Prostate gland (tissue), 2 donors: ENCODE data around the gene ITGBL1. TPM values are rescaled to one million over a fixed set of nuclear protein-coding genes. Genes with fewer than 3 reads are reported as not detected.

ENCODE experiments used
- DNase-seq: peaks from one replicate; pipeline ENCODE4 v3.0.0-alpha.2; 2019; ENCODE audit warnings: low spot score
- H3K27ac ChIP-seq, 2 donors: fragments of 200-600 bp; sonication (generic); 2 replicates each; pipeline ENCODE4 v1.5.1; 2017 to 2019
- H3K27me3 ChIP-seq: fragments of 200-600 bp; sonication (generic); replicated peaks from 2 replicates; pipeline ENCODE4 v1.5.1; 2019; ENCODE audit not compliant: insufficient read depth
- H3K36me3 ChIP-seq, 2 donors: fragments of 200-600 bp; sonication (generic); 1 replicate in 1 of 2; 2 replicates in 1 of 2; pipeline versions ENCODE4 v1.5.1 to v1.8.1; 2017 to 2019
- H3K4me1 ChIP-seq: fragments of 200-600 bp; sonication (generic); replicated peaks from 2 replicates; pipeline ENCODE4 v1.5.1; 2019
- H3K4me3 ChIP-seq, 2 donors: fragments of 200-600 bp; sonication (generic); 2 replicates each; pipeline ENCODE4 v1.5.1; 2017 to 2019
- H3K9me3 ChIP-seq: fragments of 200-600 bp; sonication (generic); 2 replicates; pipeline ENCODE4 v1.5.1; 2017
- POLR2A ChIP-seq: fragments of 450-650 bp; IDR thresholded peaks from one replicate; pipeline ENCODE4 v1.6.1; 2016; ENCODE audit warnings: antibody characterized with exemption, mild to moderate bottlenecking
- POLR2AphosphoS5 ChIP-seq: sonication (generic); formaldehyde crosslinking; IDR thresholded peaks from one replicate; pipeline ENCODE4 v1.6.1; 2017; ENCODE audit warnings: antibody characterized with exemption
- WGBS: methylation state at CpG from one replicate; pipeline ENCODE4 v1.1.5; 2018; 5-methylcytosine and 5-hydroxymethylcytosine counted together
- intact Hi-C: fragments of 100-400 bp; cut with DNase I; formaldehyde crosslinking; loops from one replicate; pipeline ENCODE4 v1.14.2; 2022
- total RNA-seq, 2 donors: library from RNA; depleted of rRNA; stranded (reverse); fragments of >200 nt; gene quantifications; one replicate each; pipeline ENCODE4 v1.1.0, GENCODE V29; 2016
- TF ChIP-seq, protein P1 (sequence below), 4 experiments: fragments of 200-600 bp in 2 of 4; fragments of 450-650 bp in 2 of 4; sonication (generic) in 2 of 4; IDR thresholded peaks; 1 replicate in 3 of 4; 2 replicates in 1 of 4; pipeline ENCODE4 v1.5.1; 2016 to 2019; ENCODE audit warnings: antibody characterized with exemption in 4 of 4, mild to moderate bottlenecking in 2 of 4, moderate library complexity in 2 of 4

Gene ITGBL1
- total RNA-seq, 2 donors from 2014 or later, result 0.09 to 9.0 TPM

GRCh38 chr13:101623470-101624209 lies 171.2 kb downstream of the ITGBL1 start:
- Histone ChIP-seq H3K4me1 (no peaks in the 10 kb centered on the region), H3K36me3 (no peaks in the 10 kb centered on the region), H3K9me3 (no peaks in the 10 kb centered on the region), H3K4me3 (no peak overlapping the region), H3K27me3 (no peaks in the 10 kb centered on the region), H3K27ac (peak overlapping the region in 1 of 2 donors; percentile 13)
- no peak for DNase-seq
- WGBS, result 61% methylated on average over 2 of the region's 2 CpGs
- TF ChIP-seq POLR2AphosphoS5 (no peak), POLR2A (no peak)
- TF ChIP-seq, protein P1, sequence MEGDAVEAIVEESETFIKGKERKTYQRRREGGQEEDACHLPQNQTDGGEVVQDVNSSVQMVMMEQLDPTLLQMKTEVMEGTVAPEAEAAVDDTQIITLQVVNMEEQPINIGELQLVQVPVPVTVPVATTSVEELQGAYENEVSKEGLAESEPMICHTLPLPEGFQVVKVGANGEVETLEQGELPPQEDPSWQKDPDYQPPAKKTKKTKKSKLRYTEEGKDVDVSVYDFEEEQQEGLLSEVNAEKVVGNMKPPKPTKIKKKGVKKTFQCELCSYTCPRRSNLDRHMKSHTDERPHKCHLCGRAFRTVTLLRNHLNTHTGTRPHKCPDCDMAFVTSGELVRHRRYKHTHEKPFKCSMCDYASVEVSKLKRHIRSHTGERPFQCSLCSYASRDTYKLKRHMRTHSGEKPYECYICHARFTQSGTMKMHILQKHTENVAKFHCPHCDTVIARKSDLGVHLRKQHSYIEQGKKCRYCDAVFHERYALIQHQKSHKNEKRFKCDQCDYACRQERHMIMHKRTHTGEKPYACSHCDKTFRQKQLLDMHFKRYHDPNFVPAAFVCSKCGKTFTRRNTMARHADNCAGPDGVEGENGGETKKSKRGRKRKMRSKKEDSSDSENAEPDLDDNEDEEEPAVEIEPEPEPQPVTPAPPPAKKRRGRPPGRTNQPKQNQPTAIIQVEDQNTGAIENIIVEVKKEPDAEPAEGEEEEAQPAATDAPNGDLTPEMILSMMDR (IDR thresholded peaks at IDR 0.05), result no peak
- intact Hi-C loops, result no loop called here

DNA sequence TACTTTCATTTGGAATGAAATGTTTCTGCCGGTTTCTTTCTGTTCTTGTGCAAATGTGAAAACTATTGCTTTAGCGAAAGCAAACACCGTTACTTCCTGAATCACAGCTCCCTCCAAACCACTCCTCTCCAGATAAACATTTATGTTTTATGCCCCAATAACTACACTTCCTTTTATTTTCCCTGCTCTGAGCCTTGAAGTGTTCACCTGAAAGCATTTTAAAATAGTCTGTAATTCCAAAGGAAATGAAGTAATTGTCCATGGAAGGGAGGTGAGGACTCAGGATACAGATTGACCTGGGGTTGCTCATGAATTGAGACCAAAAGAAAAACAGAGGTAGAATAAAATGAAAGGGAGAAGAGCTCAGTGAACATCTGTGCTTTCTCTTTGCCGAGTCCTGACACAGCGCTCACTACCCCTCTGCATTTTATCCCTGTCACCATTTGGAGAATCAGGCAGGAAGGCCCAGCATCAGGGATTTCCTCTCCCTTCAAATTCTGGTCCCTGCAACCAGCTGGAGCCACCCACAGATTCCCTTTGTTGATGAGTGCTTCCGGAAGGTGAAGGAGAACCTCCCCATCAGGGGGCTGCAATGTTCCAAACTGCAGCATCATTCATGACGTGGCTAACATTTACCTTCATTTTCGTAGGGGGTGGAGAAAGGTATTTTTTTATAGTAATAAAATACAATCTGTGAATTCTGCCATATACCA lies 171.9 kb downstream of the ITGBL1 start:
- no peaks in the 10 kb centered on the region for H3K36me3 ChIP-seq
- peak overlapping the region in 1 of 2 donors; percentile 13 for H3K27ac ChIP-seq
- H3K4me3 ChIP-seq, result no peak overlapping the region
- no peaks in the 10 kb centered on the region for H3K4me1 ChIP-seq
- TF ChIP-seq POLR2AphosphoS5 (no peak), POLR2A (no peak)
- TF ChIP-seq, protein P1 (IDR thresholded peaks at IDR 0.05), result no peak
- no peaks in the 10 kb centered on the region for H3K9me3 ChIP-seq
- intact Hi-C loops, result no loop called here
- H3K27me3 ChIP-seq, result no peaks in the 10 kb centered on the region
- 30% methylated on average over 8 of the region's 8 CpGs for WGBS
- no peak for DNase-seq

DNA sequence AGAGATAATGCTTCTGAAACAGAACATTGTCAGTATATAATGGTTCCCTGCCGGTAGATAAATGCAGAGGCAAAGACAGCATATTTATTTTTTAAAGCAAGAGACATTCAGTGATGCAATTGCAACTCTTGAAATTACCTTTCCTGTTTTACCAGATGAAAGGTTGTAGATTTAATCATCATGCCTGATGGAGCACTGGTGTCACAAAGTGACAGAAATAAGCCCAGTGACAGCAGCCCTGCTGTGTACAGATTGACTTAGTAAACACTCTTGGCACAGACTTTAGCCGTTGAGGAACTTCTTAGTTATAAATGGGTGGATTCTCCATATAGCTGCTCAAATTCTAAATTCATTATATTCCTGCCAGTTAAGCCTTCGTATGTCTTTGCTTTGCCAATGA lies 172.5 kb downstream of the ITGBL1 start:
- H3K4me3 ChIP-seq, result no peak overlapping the region
- no peaks in the 10 kb centered on the region for H3K36me3 ChIP-seq
- intact Hi-C loops, result no loop called here
- no peaks in the 10 kb centered on the region for H3K9me3 ChIP-seq
- no peak for DNase-seq
- 48% methylated on average over 3 of the region's 3 CpGs for WGBS
- no peak overlapping the region for H3K27ac ChIP-seq
- no peaks in the 10 kb centered on the region for H3K27me3 ChIP-seq
- TF ChIP-seq POLR2A, result no peak
- TF ChIP-seq, protein P1 (IDR thresholded peaks at IDR 0.05), result no peak
- no peak for TF ChIP-seq POLR2AphosphoS5
- H3K4me1 ChIP-seq, result no peaks in the 10 kb centered on the region

DNA sequence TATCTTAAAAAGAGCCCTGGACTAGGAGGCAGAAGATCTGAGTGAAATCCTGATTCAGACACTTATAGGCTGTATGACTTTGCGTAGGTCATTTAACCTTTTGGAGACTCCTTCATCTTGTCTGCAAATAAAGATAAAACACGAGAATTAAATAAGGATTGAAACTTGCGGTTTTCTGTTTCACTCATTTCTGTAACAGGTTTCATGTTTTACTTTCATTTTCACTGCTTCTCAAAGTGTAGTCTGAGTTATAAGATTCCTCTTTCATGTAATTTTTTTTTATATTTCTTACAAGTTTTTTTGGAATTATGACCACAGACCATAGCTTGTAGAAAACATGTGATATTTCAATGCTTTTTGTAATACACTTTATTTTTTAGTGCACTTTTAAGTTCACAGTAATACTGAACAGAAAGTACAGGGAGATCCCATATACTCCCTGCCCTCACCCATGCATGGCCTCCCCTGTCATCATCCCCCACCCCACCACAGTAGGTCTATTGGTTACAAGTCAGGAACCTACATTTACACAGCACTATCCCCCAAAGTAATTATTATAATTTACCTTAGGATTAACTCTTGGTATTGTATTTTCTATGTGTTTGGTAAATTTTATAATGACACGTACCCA lies 174.6 kb downstream of the ITGBL1 start:
- no peaks in the 10 kb centered on the region for H3K9me3 ChIP-seq
- intact Hi-C loops, result no loop called here
- H3K4me3 ChIP-seq, result no peak overlapping the region
- 53% methylated on average over 4 of the region's 4 CpGs for WGBS
- H3K27ac ChIP-seq, result no peak overlapping the region
- H3K4me1 ChIP-seq, result no peaks in the 10 kb centered on the region
- TF ChIP-seq POLR2AphosphoS5 (no peak), POLR2A (no peak)
- TF ChIP-seq, protein P1 (IDR thresholded peaks at IDR 0.05), result no peak
- H3K27me3 ChIP-seq, result no peaks in the 10 kb centered on the region
- no peak for DNase-seq
- no peaks in the 10 kb centered on the region for H3K36me3 ChIP-seq
